MM.1S (cell line): ENCODE results near the gene DPP10.

Experiments
- DNase-seq: peaks from one replicate; pipeline ENCODE4 v3.0.0-alpha.2; 2015
- H2AFZ ChIP-seq: fragments of 300-600 bp; sonication (generic); 2 replicates; pipeline ENCODE4 v1.6.0; 2016; ENCODE audit warnings: antibody characterized with exemption, low read length
- H3F3A ChIP-seq: fragments of 300-600 bp; sonication (generic); 2 replicates; pipeline ENCODE4 v1.6.1; 2016; ENCODE audit warnings: mild to moderate bottlenecking, antibody characterized with exemption, low read length, moderate library complexity, mixed read lengths; ENCODE audit not compliant: insufficient read depth
- H3K27ac ChIP-seq: fragments of 300-600 bp; sonication (generic); 2 replicates; pipeline ENCODE4 v1.5.1; 2016; ENCODE audit warnings: mild to moderate bottlenecking, low read length
- H3K27me3 ChIP-seq: fragments of 300-600 bp; sonication (generic); replicated peaks from 2 replicates; pipeline ENCODE4 v1.6.0; 2016; ENCODE audit warnings: low read length; ENCODE audit not compliant: insufficient read depth
- H3K36me3 ChIP-seq: fragments of 300-600 bp; sonication (generic); replicated peaks from 2 replicates; pipeline ENCODE4 v1.6.1; 2016; ENCODE audit warnings: mild to moderate bottlenecking, low read length, mixed read lengths; ENCODE audit not compliant: insufficient read depth
- H3K4me1 ChIP-seq: fragments of 300-600 bp; sonication (generic); 2 replicates; pipeline ENCODE4 v1.6.1; 2016; ENCODE audit warnings: low read length, mixed read lengths
- H3K4me2 ChIP-seq: fragments of 300-600 bp; sonication (generic); 2 replicates; pipeline ENCODE4 v1.6.0; 2016; ENCODE audit warnings: low read depth, low read length
- H3K4me3 ChIP-seq: fragments of 300-600 bp; sonication (generic); 2 replicates; pipeline ENCODE4 v1.5.1; 2016; ENCODE audit warnings: low read length, mixed read lengths
- H3K79me2 ChIP-seq: fragments of 300-600 bp; sonication (generic); 2 replicates; pipeline ENCODE4 v1.6.1; 2016; ENCODE audit warnings: mixed run types, low read length, mixed read lengths
- H3K9ac ChIP-seq: fragments of 300-600 bp; sonication (generic); 2 replicates; pipeline ENCODE4 v1.6.1; 2016; ENCODE audit warnings: low read length, mixed read lengths
- H3K9me2 ChIP-seq: fragments of 300-600 bp; sonication (generic); replicated peaks from 2 replicates; pipeline ENCODE4 v1.6.1; 2016; ENCODE audit warnings: mild to moderate bottlenecking, low read length, mixed read lengths; ENCODE audit not compliant: insufficient read depth
- H3K9me3 ChIP-seq: fragments of 300-600 bp; sonication (generic); replicated peaks from 2 replicates; pipeline ENCODE4 v1.6.1; 2016; ENCODE audit warnings: mild to moderate bottlenecking, low read length, mixed read lengths; ENCODE audit not compliant: insufficient read depth
- H4K20me1 ChIP-seq: fragments of 300-600 bp; sonication (generic); 2 replicates; pipeline ENCODE4 v1.6.1; 2016; ENCODE audit warnings: mild to moderate bottlenecking, low read length, moderate library complexity, mixed read lengths; ENCODE audit not compliant: insufficient read depth
- CTCF ChIP-seq: fragments of 300-600 bp; sonication (generic); IDR thresholded peaks from 2 replicates; pipeline ENCODE4 v1.5.1; 2016; ENCODE audit warnings: antibody characterized with exemption, low read length, mixed read lengths
- EZH2 ChIP-seq: fragments of 300-600 bp; sonication (generic); optimal IDR thresholded peaks from 2 replicates; pipeline ENCODE3; 2017; ENCODE audit warnings: low read depth, mild to moderate bottlenecking, antibody characterized with exemption, low read length, mixed read lengths
- EZH2phosphoT487 ChIP-seq: fragments of 300-600 bp; sonication (generic); IDR thresholded peaks from 2 replicates; pipeline ENCODE4 v1.6.1; 2018; ENCODE audit warnings: antibody characterized with exemption, low read length

The DPP10 gene

GRCh38 chr2:115070002-115070401 is 627.6 kb downstream of the DPP10 start:
- no peaks in the 10 kb centered on the region for H3K4me1 ChIP-seq
- H3K27me3 ChIP-seq: no peaks in the 10 kb centered on the region
- no peaks in the 10 kb centered on the region for H3K79me2 ChIP-seq
- H3K36me3 ChIP-seq: no peaks in the 10 kb centered on the region
- no peak for TF ChIP-seq EZH2
- H3K27ac ChIP-seq: no peak overlapping the region
- DNase-seq: no peak
- no peak overlapping the region for H2AFZ ChIP-seq
- H3K9me3 ChIP-seq: no peaks in the 10 kb centered on the region
- H3F3A ChIP-seq: no peaks in the 10 kb centered on the region
- H3K4me3 ChIP-seq: no peak overlapping the region
- H3K9ac ChIP-seq: no peak overlapping the region
- H3K4me2 ChIP-seq: no peak overlapping the region
- no peaks in the 10 kb centered on the region for H4K20me1 ChIP-seq
- no peaks in the 10 kb centered on the region for H3K9me2 ChIP-seq

GRCh38 chr2:115071534-115071933 is 629.1 kb downstream of the DPP10 start:
- no peak for DNase-seq
- no peaks in the 10 kb centered on the region for H3K27me3 ChIP-seq
- no peak overlapping the region for H3K4me2 ChIP-seq
- no peaks in the 10 kb centered on the region for H3F3A ChIP-seq
- H3K4me1 ChIP-seq: no peaks in the 10 kb centered on the region
- H3K79me2 ChIP-seq: no peaks in the 10 kb centered on the region
- no peaks in the 10 kb centered on the region for H3K9me3 ChIP-seq
- H2AFZ ChIP-seq: no peak overlapping the region
- H3K4me3 ChIP-seq: no peak overlapping the region
- TF ChIP-seq CTCF (no peak), EZH2phosphoT487 (no peak), EZH2 (no peak)
- H4K20me1 ChIP-seq: no peaks in the 10 kb centered on the region
- no peaks in the 10 kb centered on the region for H3K9me2 ChIP-seq
- no peak overlapping the region for H3K9ac ChIP-seq
- H3K36me3 ChIP-seq: no peaks in the 10 kb centered on the region
- no peak overlapping the region for H3K27ac ChIP-seq

- H3K4me1 ChIP-seq: no peaks in the 10 kb centered on the region
- H4K20me1 ChIP-seq: no peaks in the 10 kb centered on the region
- no peaks in the 10 kb centered on the region for H3K36me3 ChIP-seq
- H3K9me3 ChIP-seq: no peaks in the 10 kb centered on the region
- no peak overlapping the region for H3K27ac ChIP-seq
- DNase-seq: no peak
- H3K9ac ChIP-seq: no peak overlapping the region
- H3F3A ChIP-seq: no peaks in the 10 kb centered on the region
- H3K4me2 ChIP-seq: no peak overlapping the region
- no peak overlapping the region for H3K4me3 ChIP-seq
- H2AFZ ChIP-seq: no peak overlapping the region
- TF ChIP-seq CTCF (no peak), EZH2phosphoT487 (no peak), EZH2 (no peak)
- no peaks in the 10 kb centered on the region for H3K79me2 ChIP-seq
- H3K27me3 ChIP-seq: no peaks in the 10 kb centered on the region
- H3K9me2 ChIP-seq: no peaks in the 10 kb centered on the region
Measured at GRCh38 chr2:115075800-115076199, 633.4 kb downstream of the DPP10 start.

GRCh38 chr2:115077626-115078025 is 635.2 kb downstream of the DPP10 start:
- H4K20me1 ChIP-seq: no peaks in the 10 kb centered on the region
- H3K9me2 ChIP-seq: no peaks in the 10 kb centered on the region
- no peak overlapping the region for H2AFZ ChIP-seq
- H3K79me2 ChIP-seq: no peaks in the 10 kb centered on the region
- H3K27me3 ChIP-seq: no peaks in the 10 kb centered on the region
- H3K4me3 ChIP-seq: no peak overlapping the region
- no peaks in the 10 kb centered on the region for H3K4me1 ChIP-seq
- no peaks in the 10 kb centered on the region for H3K36me3 ChIP-seq
- H3K27ac ChIP-seq: no peak overlapping the region
- no peak overlapping the region for H3K4me2 ChIP-seq
- no peaks in the 10 kb centered on the region for H3F3A ChIP-seq
- DNase-seq: no peak
- H3K9me3 ChIP-seq: no peaks in the 10 kb centered on the region
- TF ChIP-seq EZH2 (no peak), EZH2phosphoT487 (no peak)
- no peak overlapping the region for H3K9ac ChIP-seq
